HG02759 (cell line): ENCODE results near the gene TSPYL6.

ENCODE experiments used
- ATAC-seq: cut with Tn5 transposase; IDR thresholded peaks from one replicate; pipeline ENCODE4 v1.9.1; 2021; ENCODE audit warnings: mild to moderate bottlenecking, moderate library complexity; ENCODE audit not compliant: unreplicated experiment

TSPYL6 gene

DNA sequence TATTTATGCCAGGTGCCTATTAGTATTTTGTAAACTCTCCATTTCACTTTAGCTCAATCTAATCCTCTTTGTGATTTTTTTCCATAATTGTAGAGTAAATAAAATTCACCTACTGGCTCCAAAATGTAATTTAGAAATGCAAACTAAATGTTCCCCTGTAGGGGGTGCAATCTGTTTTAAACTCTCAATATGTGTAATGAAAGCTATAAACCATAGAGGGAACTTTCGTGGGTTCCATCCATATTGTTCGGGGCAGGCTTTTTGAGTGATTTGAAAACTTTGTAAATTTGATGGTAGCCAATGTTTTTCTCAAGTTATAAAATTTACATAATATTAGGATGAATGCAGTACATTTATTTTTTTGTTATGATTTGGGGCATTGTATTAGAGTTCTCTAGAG, 49.4 kb downstream of the TSPYL6 start:
- no peak for ATAC-seq

DNA sequence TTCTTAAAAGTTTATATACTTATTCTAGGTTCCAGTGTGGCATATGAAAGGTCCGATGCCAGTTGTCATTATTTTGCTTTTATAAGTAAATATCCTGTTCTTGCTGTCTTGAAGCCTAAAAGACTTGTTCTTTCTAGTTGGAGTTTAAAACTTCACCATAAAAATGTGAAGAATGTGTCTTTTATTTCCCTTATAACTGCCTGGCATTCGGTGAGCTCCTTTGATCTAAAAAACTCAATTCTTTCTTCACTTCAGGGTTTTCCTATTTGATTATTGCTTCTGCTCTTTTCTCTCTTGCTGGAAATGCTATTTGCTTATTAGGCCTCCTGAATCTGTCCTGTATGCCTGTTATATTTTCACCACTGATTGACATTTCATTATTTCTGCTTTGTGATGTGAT, 51.6 kb downstream of the TSPYL6 start:
- ATAC-seq: no peak
